Endodermal cell (in vitro differentiated cells): ENCODE data around the gene CCDC32. TPM values are rescaled to one million over a fixed set of nuclear protein-coding genes. Genes with fewer than 3 reads are reported as not detected.

Source experiments
- DNase-seq: peaks from one replicate; pipeline ENCODE4 v3.0.0-alpha.2; 2017
- H3K27ac ChIP-seq: 2 replicates; pipeline ENCODE4 v1.5.1; 2013; ENCODE audit warnings: mild to moderate bottlenecking, low read depth, low read length, moderate library complexity
- H3K27me3 ChIP-seq: 2 replicates; pipeline ENCODE4 v1.6.1; 2013; ENCODE audit warnings: mild to moderate bottlenecking, low read length, moderate library complexity; ENCODE audit not compliant: insufficient read depth, control insufficient read depth, poor library complexity, severe bottlenecking
- H3K36me3 ChIP-seq: 2 replicates; pipeline ENCODE4 v1.7.0; 2013; ENCODE audit warnings: mild to moderate bottlenecking, low read length, moderate library complexity; ENCODE audit not compliant: control insufficient read depth, insufficient read depth
- H3K4me1 ChIP-seq: one replicate; pipeline ENCODE4 v1.7.0; 2013; ENCODE audit warnings: low read length; ENCODE audit not compliant: control insufficient read depth, insufficient read depth
- H3K4me3 ChIP-seq: 2 replicates; pipeline ENCODE4 v1.5.1; 2013; ENCODE audit warnings: mild to moderate bottlenecking, low read length, moderate library complexity
- H3K9ac ChIP-seq: 2 replicates; pipeline ENCODE4 v1.6.1; 2013; ENCODE audit warnings: mild to moderate bottlenecking, low read length, moderate library complexity; ENCODE audit not compliant: poor library complexity, severe bottlenecking; ENCODE audit errors: extremely low read depth
- H3K9me3 ChIP-seq: 2 replicates; pipeline ENCODE4 v1.6.1; 2013; ENCODE audit warnings: mild to moderate bottlenecking, low read length, moderate library complexity; ENCODE audit not compliant: control insufficient read depth
- H3K27ac Mint-ChIP-seq: 2 replicates; pipeline ENCODE4 v1.8.0; 2020; ENCODE audit warnings: mixed read lengths
- H3K27me3 Mint-ChIP-seq: 2 replicates; pipeline ENCODE4 v1.8.0; 2021; ENCODE audit warnings: mild to moderate bottlenecking, mixed read lengths; ENCODE audit not compliant: insufficient read depth
- H3K36me3 Mint-ChIP-seq: 2 replicates; pipeline ENCODE4 v1.8.0; 2020; ENCODE audit warnings: low read depth, mixed read lengths
- H3K4me1 Mint-ChIP-seq: 2 replicates; pipeline ENCODE4 v1.8.0; 2020; ENCODE audit warnings: mixed read lengths
- H3K4me3 Mint-ChIP-seq: 2 replicates; pipeline ENCODE4 v1.8.0; 2020; ENCODE audit warnings: mild to moderate bottlenecking, moderate library complexity, mixed read lengths
- H3K9me3 Mint-ChIP-seq: 2 replicates; pipeline ENCODE4 v1.8.0; 2020; ENCODE audit warnings: mild to moderate bottlenecking, mixed read lengths
- WGBS, 2 experiments: methylation state at CpG; one replicate each; pipeline versions ENCODE4 v1.1.5 to v1.1.7; 2013; ENCODE audit warnings: missing lambda C conversion rate in 2 of 2, mixed read lengths in 1 of 2; ENCODE audit not compliant: insufficient coverage in 1 of 2, insufficient read length in 1 of 2; 5-methylcytosine and 5-hydroxymethylcytosine counted together
- total RNA-seq, 2 donors: library from RNA; stranded (reverse); fragmentation: NEBNext Ultra II Directional in 1 of 2; extraction: Animal tissue kit (Norgen Biotek cat#: 25700) in 1 of 2; gene quantifications; 2 replicates in 1 of 2; 3 replicates in 1 of 2; pipeline ENCODE4 v1.2.1, GENCODE V29; 2021
- TF ChIP-seq, protein P1 (sequence below): fragments of 200-600 bp; sonication (generic); conservative IDR thresholded peaks from 2 replicates; pipeline ENCODE4 v1.5.0; 2021; ENCODE audit warnings: antibody characterized with exemption, mild to moderate bottlenecking

Gene CCDC32
- total RNA-seq, 2 donors from 2014 or later = 14.9 to 16.8 TPM

- DNase-seq = no peak
- Mint-ChIP-seq H3K4me1 (peaks cover 15% of the 10 kb centered on the region), H3K27ac (peak overlapping the region; percentile 100), H3K4me3 (peak overlapping the region; percentile 87), H3K9me3 (no peaks in the 10 kb centered on the region), H3K36me3 (no peaks in the 10 kb centered on the region), H3K27me3 (no peaks in the 10 kb centered on the region)
- Histone ChIP-seq H3K36me3 (no peaks in the 10 kb centered on the region), H3K4me3 (peak overlapping the region; percentile 97), H3K9me3 (no peaks in the 10 kb centered on the region), H3K4me1 (peaks cover 2% of the 10 kb centered on the region), H3K27ac (peak overlapping the region; percentile 96), H3K9ac (peak overlapping the region; percentile 97), H3K27me3 (no peaks in the 10 kb centered on the region)
- 0% methylated on average over 12 to 31 of the region's 31 CpGs for WGBS, 2 experiments
- TF ChIP-seq, protein P1, sequence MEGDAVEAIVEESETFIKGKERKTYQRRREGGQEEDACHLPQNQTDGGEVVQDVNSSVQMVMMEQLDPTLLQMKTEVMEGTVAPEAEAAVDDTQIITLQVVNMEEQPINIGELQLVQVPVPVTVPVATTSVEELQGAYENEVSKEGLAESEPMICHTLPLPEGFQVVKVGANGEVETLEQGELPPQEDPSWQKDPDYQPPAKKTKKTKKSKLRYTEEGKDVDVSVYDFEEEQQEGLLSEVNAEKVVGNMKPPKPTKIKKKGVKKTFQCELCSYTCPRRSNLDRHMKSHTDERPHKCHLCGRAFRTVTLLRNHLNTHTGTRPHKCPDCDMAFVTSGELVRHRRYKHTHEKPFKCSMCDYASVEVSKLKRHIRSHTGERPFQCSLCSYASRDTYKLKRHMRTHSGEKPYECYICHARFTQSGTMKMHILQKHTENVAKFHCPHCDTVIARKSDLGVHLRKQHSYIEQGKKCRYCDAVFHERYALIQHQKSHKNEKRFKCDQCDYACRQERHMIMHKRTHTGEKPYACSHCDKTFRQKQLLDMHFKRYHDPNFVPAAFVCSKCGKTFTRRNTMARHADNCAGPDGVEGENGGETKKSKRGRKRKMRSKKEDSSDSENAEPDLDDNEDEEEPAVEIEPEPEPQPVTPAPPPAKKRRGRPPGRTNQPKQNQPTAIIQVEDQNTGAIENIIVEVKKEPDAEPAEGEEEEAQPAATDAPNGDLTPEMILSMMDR = peak; percentile 30
These were observed 29.6 kb upstream of the CCDC32 start for GRCh38 chr15:40594429-40594836.

- Mint-ChIP-seq H3K4me1 (peaks cover 15% of the 10 kb centered on the region), H3K36me3 (no peaks in the 10 kb centered on the region), H3K27ac (peak within 1 kb of the TSS; percentile 100), H3K27me3 (peaks cover 3% of the 10 kb centered on the region), H3K4me3 (peak within 1 kb of the TSS; percentile 87), H3K9me3 (no peaks in the 10 kb centered on the region)
- TF ChIP-seq, protein P1 = no peak
- WGBS, 2 experiments = 1 to 3% methylated on average over 30 to 41 of the region's 41 CpGs
- H3K4me1 ChIP-seq = peaks cover 2% of the 10 kb centered on the region
- peak; percentile 98 for DNase-seq
- H3K9ac ChIP-seq = peak within 1 kb of the TSS; percentile 97
- peaks cover 4% of the 10 kb centered on the region for H3K27me3 ChIP-seq
- peak within 1 kb of the TSS; percentile 96 for H3K27ac ChIP-seq
- H3K4me3 ChIP-seq = peak within 1 kb of the TSS; percentile 97
- H3K36me3 ChIP-seq = no peaks in the 10 kb centered on the region
- H3K9me3 ChIP-seq = no peaks in the 10 kb centered on the region
These were observed 29.0 kb upstream of the CCDC32 start, which contains the start of gene KNL1 for GRCh38 chr15:40593588-40594428. KNL1 (plus strand) TSS chr15:40594249; CDS start chr15:40602932, 8,683 bp downstream.

DNA sequence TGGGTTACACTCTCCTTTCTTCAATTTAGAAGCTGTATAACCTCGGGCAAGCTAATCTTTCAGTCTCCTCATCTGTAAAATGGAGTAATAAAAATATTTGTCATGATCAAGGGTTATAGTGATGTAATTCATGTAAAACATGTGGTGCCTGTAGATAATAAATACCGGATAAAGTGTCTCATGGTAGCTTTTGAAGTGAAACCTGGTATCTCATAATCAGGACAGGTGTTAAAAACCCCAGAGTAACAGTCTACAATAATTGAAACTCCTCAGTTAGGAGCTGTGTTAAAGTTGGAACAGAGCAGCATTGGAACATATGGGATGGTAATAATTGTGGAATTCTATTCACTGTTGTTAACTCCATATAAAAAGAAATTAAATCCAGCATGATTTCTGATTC, 28.3 kb upstream of the CCDC32 start:
- TF ChIP-seq, protein P1 = no peak
- no peak for DNase-seq
- Mint-ChIP-seq H3K4me3 (no peak overlapping the region), H3K27ac (no peak overlapping the region), H3K4me1 (peaks cover 15% of the 10 kb centered on the region), H3K36me3 (no peaks in the 10 kb centered on the region), H3K27me3 (peaks cover 3% of the 10 kb centered on the region), H3K9me3 (no peaks in the 10 kb centered on the region)
- Histone ChIP-seq H3K9ac (no peak overlapping the region), H3K4me1 (peaks cover 2% of the 10 kb centered on the region), H3K4me3 (no peak overlapping the region), H3K27ac (no peak overlapping the region), H3K36me3 (no peaks in the 10 kb centered on the region), H3K9me3 (no peaks in the 10 kb centered on the region), H3K27me3 (peaks cover 6% of the 10 kb centered on the region)
- WGBS, 2 experiments = 98 to 100% methylated on average over 1 to 2 of the region's 2 CpGs
